Measurements from ENCODE around the gene LMCD1. TPM values are rescaled to one million over a fixed set of nuclear protein-coding genes. Genes with fewer than 3 reads are reported as not detected.

Gene LMCD1
- total RNA-seq, 2 experiments from 2014 or later = 0.36 to 0.55 TPM

GRCh38 chr3:8619548-8619947 lies 117.9 kb downstream of the LMCD1 start:
- DNase-seq (no peak), ATAC-seq (ENCODE audit: poor library complexity) (no peak)
- intact Hi-C loops (cut with DNase I, micrococcal nuclease) = no loop called here
- no peaks in the 10 kb centered on the region for H3K36me3 Mint-ChIP-seq (ENCODE audit: low read depth)
- peaks cover 11% of the 10 kb centered on the region for H3K27me3 Mint-ChIP-seq
- H3K4me1 Mint-ChIP-seq (ENCODE audit: low read depth) = peaks cover 6% of the 10 kb centered on the region
- H3K27ac ChIP-seq (ENCODE audit: low read depth in 1 of 2, low read length in 2 of 2) = no peak overlapping the region
- peaks cover 3% of the 10 kb centered on the region for H3K4me1 ChIP-seq (ENCODE audit: insufficient read depth, low read length)
- H3K4me3 ChIP-seq (ENCODE audit: low read length) = no peak overlapping the region
- H3K4me3 Mint-ChIP-seq = no peak overlapping the region
- ChIA-PET CTCF (no interaction called here), POLR2A (no interaction called here)
- H3K36me3 ChIP-seq (ENCODE audit: insufficient read depth, low read length) = no peaks in the 10 kb centered on the region
- H3K27ac Mint-ChIP-seq = no peak overlapping the region
- H3K9me3 ChIP-seq (ENCODE audit: control insufficient read depth in 1 of 2, insufficient read depth in 1 of 2, low read length in 2 of 2) = peaks cover 0 to 21% of the 10 kb centered on the region in 2 experiments
- H3K27me3 ChIP-seq (ENCODE audit: control insufficient read depth in 1 of 2, insufficient read depth in 2 of 2, low read length in 2 of 2) = no peaks in the 10 kb centered on the region
- TF ChIP-seq CTCF (IDR thresholded peaks at IDR 0.05) = no peak
- peaks cover 2% of the 10 kb centered on the region for H3K9me3 Mint-ChIP-seq

DNA sequence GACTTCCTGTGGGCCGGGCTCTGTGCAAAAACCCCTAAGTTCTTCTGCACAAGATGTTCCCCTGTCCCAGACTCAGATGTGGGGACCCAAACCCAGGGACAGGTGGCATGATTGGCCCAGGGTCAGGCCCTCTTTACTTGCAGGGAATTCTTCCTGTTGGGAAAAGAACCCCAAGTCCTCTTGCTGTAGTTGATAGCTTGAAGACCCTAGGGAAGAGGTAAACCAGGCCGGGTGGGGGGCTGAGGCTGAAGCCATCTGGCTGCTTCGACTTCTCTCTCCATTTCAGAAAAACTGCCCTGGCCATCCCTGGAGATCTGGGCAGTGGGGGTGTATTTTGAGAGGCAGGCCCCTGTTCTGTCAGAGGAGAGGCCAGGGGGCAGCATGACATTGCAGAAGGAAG lies 119.5 kb downstream of the LMCD1 start:
- no peak overlapping the region for H3K4me3 ChIP-seq (ENCODE audit: low read length)
- Mint-ChIP-seq H3K4me1 (ENCODE audit: low read depth) (peaks cover 6% of the 10 kb centered on the region), H3K27me3 (peaks cover 17% of the 10 kb centered on the region), H3K9me3 (peaks cover 2% of the 10 kb centered on the region), H3K27ac (no peak overlapping the region), H3K36me3 (ENCODE audit: low read depth) (no peaks in the 10 kb centered on the region), H3K4me3 (no peak overlapping the region)
- peaks cover 3% of the 10 kb centered on the region for H3K4me1 ChIP-seq (ENCODE audit: insufficient read depth, low read length)
- H3K9me3 ChIP-seq (ENCODE audit: control insufficient read depth in 1 of 2, insufficient read depth in 1 of 2, low read length in 2 of 2) = peaks cover 0 to 24% of the 10 kb centered on the region in 2 experiments
- no peak for TF ChIP-seq CTCF (IDR thresholded peaks at IDR 0.05)
- no peak overlapping the region for H3K27ac ChIP-seq (ENCODE audit: low read depth in 1 of 2, low read length in 2 of 2)
- DNase-seq (no peak), ATAC-seq (ENCODE audit: poor library complexity) (no peak)
- H3K27me3 ChIP-seq (ENCODE audit: control insufficient read depth in 1 of 2, insufficient read depth in 2 of 2, low read length in 2 of 2) = no peaks in the 10 kb centered on the region
- intact Hi-C loops (cut with DNase I, micrococcal nuclease) = loop anchor here (5.0 to 10.0 kb wide), 3 partner anchors 174 to 296 kb away; no protein-coding TSS in a partner anchor
- POLR2A ChIA-PET = no interaction called here
- H3K36me3 ChIP-seq (ENCODE audit: insufficient read depth, low read length) = no peaks in the 10 kb centered on the region
- CTCF ChIA-PET = no interaction called here

GRCh38 chr3:8621872-8622271 lies 120.2 kb downstream of the LMCD1 start:
- no peak overlapping the region for H3K27ac ChIP-seq (ENCODE audit: low read depth in 1 of 2, low read length in 2 of 2)
- Mint-ChIP-seq H3K27ac (no peak overlapping the region), H3K4me1 (ENCODE audit: low read depth) (peaks cover 6% of the 10 kb centered on the region), H3K36me3 (ENCODE audit: low read depth) (no peaks in the 10 kb centered on the region), H3K27me3 (peaks cover 17% of the 10 kb centered on the region), H3K9me3 (peaks cover 2% of the 10 kb centered on the region), H3K4me3 (no peak overlapping the region)
- CTCF ChIA-PET = no interaction called here
- ATAC-seq (ENCODE audit: poor library complexity) (no peak), DNase-seq (no peak)
- H3K4me1 ChIP-seq (ENCODE audit: insufficient read depth, low read length) = peaks cover 3% of the 10 kb centered on the region
- H3K27me3 ChIP-seq (ENCODE audit: control insufficient read depth in 1 of 2, insufficient read depth in 2 of 2, low read length in 2 of 2) = no peaks in the 10 kb centered on the region
- intact Hi-C loops (cut with DNase I, micrococcal nuclease) = loop anchor here (5.0 to 10.0 kb wide), 3 partner anchors 175 to 297 kb away; no protein-coding TSS in a partner anchor
- no peak overlapping the region for H3K4me3 ChIP-seq (ENCODE audit: low read length)
- H3K36me3 ChIP-seq (ENCODE audit: insufficient read depth, low read length) = no peaks in the 10 kb centered on the region
- TF ChIP-seq CTCF (IDR thresholded peaks at IDR 0.05) = no peak
- POLR2A ChIA-PET = no interaction called here
- peaks cover 0 to 24% of the 10 kb centered on the region in 2 experiments for H3K9me3 ChIP-seq (ENCODE audit: control insufficient read depth in 1 of 2, insufficient read depth in 1 of 2, low read length in 2 of 2)
